ENCODE measurements around the gene LHPP. TPM values are rescaled to one million over a fixed set of nuclear protein-coding genes. Genes with fewer than 3 reads are reported as not detected.

The LHPP gene
- total RNA-seq, 1 donor, result 12.5 TPM

DNA sequence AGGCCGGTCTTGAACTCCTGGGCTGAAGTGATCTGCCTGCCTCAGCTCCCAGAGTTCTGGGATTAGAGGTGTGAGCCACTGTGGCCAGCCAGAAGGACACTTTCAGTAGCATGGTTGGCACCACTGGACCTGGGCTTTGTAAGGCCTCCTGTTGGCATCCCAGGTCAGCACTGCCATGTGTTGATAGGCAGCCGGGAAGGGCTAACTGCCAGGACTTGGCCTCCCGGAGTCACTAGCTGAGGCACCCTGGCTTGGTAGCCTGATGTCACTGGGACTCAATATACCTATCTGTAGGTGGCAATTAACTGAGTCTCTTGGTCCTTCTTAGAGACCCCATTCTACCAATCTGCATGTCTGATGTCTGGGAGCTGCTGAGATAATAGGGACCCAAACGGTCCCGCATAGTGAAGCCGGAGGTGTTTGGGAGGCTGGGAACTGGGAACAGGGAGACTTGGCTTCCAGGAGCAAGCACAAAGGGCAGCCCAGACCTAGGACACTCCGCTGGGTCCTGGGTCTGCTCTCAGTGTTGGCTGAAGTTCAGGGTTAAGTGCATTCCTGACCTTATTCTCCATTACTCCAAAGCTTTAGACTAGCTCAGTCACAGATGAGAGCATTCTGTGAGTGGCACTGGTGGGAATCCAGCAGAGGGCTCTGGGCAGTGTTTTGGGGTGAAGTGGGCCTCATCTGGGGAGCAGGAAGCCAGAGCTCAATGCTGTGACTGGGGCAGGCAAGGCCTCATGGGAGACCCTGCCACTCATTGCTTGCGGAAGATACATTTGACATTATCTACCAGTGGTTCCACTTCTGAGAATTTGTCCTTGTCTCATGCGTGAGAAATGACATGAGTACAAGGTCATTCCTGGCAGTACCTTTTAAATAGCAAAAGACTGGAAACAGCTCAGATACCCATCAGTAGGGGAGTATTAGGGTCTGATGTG is 2.7 kb downstream of the LHPP start:
- H3K4me3 ChIP-seq (ENCODE audit: low read depth, low read length), result no peak overlapping the region
- no peak for DNase-seq (ENCODE audit: low read depth)
- TF ChIP-seq, protein P1, sequence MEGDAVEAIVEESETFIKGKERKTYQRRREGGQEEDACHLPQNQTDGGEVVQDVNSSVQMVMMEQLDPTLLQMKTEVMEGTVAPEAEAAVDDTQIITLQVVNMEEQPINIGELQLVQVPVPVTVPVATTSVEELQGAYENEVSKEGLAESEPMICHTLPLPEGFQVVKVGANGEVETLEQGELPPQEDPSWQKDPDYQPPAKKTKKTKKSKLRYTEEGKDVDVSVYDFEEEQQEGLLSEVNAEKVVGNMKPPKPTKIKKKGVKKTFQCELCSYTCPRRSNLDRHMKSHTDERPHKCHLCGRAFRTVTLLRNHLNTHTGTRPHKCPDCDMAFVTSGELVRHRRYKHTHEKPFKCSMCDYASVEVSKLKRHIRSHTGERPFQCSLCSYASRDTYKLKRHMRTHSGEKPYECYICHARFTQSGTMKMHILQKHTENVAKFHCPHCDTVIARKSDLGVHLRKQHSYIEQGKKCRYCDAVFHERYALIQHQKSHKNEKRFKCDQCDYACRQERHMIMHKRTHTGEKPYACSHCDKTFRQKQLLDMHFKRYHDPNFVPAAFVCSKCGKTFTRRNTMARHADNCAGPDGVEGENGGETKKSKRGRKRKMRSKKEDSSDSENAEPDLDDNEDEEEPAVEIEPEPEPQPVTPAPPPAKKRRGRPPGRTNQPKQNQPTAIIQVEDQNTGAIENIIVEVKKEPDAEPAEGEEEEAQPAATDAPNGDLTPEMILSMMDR (IDR thresholded peaks at IDR 0.05; ENCODE audit: insufficient read depth, low read depth, low read length), result no peak

DNA sequence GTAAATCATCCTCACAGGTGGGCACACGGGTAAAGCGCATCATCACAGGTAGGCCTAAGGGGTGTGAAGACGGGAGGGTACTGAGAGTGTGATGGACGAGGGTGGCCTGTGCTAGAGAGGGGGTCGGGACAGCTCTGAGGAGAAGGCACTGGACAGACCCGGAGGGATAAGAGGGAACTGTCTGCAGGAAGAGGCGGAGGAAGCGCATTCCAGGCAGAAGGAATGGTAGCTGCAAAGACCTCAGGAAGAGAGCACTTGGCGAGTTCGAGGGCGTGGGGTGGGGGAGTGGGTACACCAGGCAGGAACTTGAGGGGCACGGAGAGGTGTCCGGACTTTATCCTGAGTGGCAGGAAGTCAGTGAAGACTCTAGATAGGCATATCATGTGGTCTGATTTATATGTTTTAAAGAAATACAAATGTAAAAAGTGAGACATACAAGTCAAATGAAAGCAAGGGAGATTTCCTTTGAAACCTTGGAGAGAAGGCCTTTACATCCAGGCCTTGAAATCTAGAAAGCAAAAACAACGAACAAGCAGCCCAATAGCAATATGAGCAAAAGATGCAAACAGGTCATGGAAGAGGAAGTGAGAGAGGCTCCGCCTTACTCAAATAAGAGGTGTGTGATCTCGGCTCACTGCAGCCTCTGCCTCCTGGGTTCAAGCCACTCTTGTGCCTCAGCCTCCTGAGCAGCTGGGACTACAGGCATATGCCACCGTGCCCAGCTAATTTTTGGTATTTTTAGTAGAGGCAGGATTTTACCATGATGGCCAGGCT is 3.6 kb downstream of the LHPP start:
- H3K4me3 ChIP-seq (ENCODE audit: low read depth, low read length), result no peak overlapping the region
- TF ChIP-seq, protein P1 (IDR thresholded peaks at IDR 0.05; ENCODE audit: insufficient read depth, low read depth, low read length), result no peak
- DNase-seq (ENCODE audit: low read depth), result no peak

DNA sequence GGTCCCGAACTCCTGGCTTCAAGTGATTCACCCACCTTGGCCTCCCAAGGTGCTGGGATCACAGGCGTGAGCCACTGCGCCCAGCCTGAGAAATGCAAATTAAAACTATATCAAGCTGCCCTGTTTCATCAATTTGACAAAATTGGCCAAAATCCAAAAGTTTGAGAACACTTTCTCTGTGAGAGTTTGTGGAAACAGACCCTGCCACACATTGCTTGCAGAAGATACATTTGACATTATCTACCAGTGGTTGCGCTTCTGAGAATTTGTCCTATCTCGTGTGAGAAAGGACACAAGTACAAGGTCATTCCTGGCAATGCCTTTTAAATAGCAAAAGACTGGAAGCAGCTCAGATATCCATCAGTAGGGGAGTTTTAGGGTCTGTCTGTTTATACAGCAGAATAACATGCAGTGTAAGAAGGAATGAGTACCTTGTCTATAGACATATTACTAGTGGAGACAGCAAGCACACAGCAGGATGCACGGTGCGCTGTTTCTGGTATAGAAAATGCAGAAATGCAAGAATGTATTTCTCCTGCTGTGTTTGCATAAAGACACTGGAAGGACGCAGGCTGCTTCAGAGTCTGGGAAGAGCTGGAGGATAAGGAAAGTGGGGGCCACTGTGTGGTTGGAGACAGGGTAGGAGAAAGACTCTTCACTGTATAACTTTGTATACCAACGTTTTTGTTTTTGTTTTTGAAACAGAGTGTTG is 4.3 kb downstream of the LHPP start:
- TF ChIP-seq, protein P1 (IDR thresholded peaks at IDR 0.05; ENCODE audit: insufficient read depth, low read depth, low read length), result no peak
- DNase-seq (ENCODE audit: low read depth), result no peak
- H3K4me3 ChIP-seq (ENCODE audit: low read depth, low read length), result no peak overlapping the region

DNA sequence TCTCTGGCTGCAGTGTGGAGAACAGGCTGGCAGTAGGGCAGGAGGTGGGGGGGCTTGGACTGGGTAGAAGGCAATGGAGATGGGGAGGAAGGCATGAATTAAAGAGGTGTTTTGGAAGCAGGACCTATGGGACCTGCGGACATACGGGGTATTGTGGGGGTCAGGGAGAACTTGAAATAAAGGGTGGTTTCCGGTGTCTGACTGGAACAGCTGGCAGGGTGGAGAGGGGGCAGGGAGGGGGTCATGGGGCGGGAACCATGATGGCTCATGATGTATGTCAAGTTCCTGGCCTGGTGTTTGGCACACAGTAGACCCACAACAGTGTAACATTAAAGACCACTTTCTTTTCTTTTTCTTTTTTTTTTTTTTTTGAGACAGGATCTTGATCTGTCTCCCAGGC is 5.5 kb downstream of the LHPP start:
- no peak for DNase-seq (ENCODE audit: low read depth)
- TF ChIP-seq, protein P1 (IDR thresholded peaks at IDR 0.05; ENCODE audit: insufficient read depth, low read depth, low read length), result no peak
- no peak overlapping the region for H3K4me3 ChIP-seq (ENCODE audit: low read depth, low read length)

DNA sequence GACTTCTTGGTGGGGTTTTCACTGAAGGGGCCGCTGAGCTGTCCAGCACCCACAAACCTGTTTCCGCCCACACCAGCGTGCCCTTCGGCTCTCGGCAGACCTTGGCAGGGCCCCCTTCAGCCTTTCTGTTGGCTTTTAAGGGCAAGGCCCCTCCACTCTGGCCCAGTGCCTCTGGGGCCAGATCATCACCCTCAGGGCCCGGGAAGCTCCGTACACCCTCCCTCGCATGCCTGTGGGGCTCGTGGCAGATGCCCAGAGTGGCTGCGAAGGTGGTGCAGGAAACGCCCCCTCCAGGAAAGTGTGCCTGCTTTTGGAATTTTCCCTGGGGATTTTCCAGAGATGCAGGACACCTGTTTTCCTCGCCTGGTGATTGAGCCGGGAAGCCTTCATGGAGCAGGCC is 7.0 kb downstream of the LHPP start:
- TF ChIP-seq, protein P1 (IDR thresholded peaks at IDR 0.05; ENCODE audit: insufficient read depth, low read depth, low read length), result no peak
- no peak overlapping the region for H3K4me3 ChIP-seq (ENCODE audit: low read depth, low read length)

DNA sequence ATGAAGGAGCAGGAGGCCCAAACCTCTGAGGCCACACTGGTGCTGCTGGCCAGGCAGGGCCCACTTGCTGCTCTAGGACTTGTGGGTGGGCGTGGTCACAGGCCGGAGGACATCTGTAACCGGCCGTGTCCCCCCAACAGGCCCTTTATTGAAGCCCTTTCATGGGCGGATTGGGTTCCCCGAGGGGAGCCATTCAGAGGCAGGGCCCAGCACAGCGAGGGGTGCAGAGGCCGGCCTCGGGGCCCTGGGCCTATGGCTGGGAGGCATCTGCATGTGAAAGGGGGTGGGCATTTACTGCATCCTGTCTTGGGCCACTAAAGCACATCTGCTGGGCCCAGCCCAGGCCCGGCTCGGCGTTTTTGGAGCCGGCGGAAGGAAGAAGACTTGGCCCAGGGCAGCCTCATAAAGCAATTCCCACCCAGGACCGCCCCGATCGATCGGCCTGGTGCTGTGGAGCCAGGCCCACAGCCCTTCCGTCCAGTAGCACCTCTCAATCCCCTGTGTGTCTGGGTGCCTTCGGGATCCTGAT is 8.4 kb downstream of the LHPP start:
- no peak for DNase-seq (ENCODE audit: low read depth)
- no peak overlapping the region for H3K4me3 ChIP-seq (ENCODE audit: low read depth, low read length)
- TF ChIP-seq, protein P1 (IDR thresholded peaks at IDR 0.05; ENCODE audit: insufficient read depth, low read depth, low read length), result no peak

More for the DNA sequence above, 7.0 kb downstream of the LHPP start:
- no peak for DNase-seq (ENCODE audit: low read depth)

All from fibroblast of villous mesenchyme (primary cell).